GM12892 (cell line): ENCODE data around the gene SEH1L.

Experiments
- POLR2A ChIP-seq: IDR thresholded peaks from 2 replicates; pipeline ENCODE4 v1.6.1; 2011; ENCODE audit warnings: low read depth, low read length, control low read depth
- POLR2AphosphoS5 ChIP-seq: IDR thresholded peaks from 2 replicates; pipeline ENCODE4 v1.6.1; 2011; ENCODE audit warnings: low read depth, low read length, control low read depth
- TAF1 ChIP-seq: IDR thresholded peaks from 2 replicates; pipeline ENCODE4 v1.6.1; 2011; ENCODE audit warnings: low read depth, mild to moderate bottlenecking, control low read depth, low read length, borderline replicate concordance

DNA sequence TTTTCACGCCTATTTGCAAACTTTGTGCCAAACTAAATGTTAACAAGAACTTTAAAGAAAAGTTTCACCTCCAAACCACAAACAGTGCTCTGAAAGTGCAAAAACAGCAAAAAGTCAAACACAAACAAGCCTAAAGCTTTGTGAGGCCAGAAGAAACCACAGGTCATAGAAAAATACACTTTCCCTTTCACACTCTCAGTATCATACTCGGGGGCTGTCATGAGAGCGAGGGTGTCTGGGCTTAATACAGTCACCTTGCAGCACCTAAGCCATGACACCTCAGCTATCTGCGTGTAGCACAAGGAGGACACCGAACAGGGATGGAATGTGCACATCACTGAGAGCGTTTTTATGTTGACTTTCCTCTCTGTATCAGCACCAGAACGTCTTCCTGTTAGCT lies 26.6 kb upstream of the SEH1L start:
- TF ChIP-seq POLR2A = no peak
- TF ChIP-seq TAF1 = no peak
- TF ChIP-seq POLR2AphosphoS5 = no peak
